IMR-90 (cell line): ENCODE measurements around the gene VPS13A. TPM values are rescaled to one million over a fixed set of nuclear protein-coding genes. Genes with fewer than 3 reads are reported as not detected.

Experiments
- ATAC-seq: fragments of 200-7000 bp; cut with Tn5 transposase; 2 replicates; pipeline ENCODE4 v1.9.1; 2020; ENCODE audit warnings: low read depth, mild to moderate bottlenecking, moderate library complexity
- BruUV-seq: library from RNA; stranded (reverse); fragments of 400-500 nt; replicated peaks from 2 replicates; lab custom pipeline; 2021; lab: Mats Ljungman, UMichigan
- CTCF ChIA-PET: fragments of 300-600 bp; formaldehyde crosslinking; extraction: SDS; loops from one replicate; lab custom pipeline; 2021; ENCODE audit warnings: antibody characterized with exemption; lab: Yijun Ruan, JAX
- POLR2A ChIA-PET: fragments of 300-600 bp; sonication (Branson Sonifier 250); formaldehyde crosslinking; loops from one replicate; lab custom pipeline; 2022; ENCODE audit warnings: antibody characterized with exemption; ENCODE audit not compliant: unreplicated experiment; lab: Charles Lee
- DNase-seq: peaks from one replicate; pipeline ENCODE4 v3.0.0; 2013
- H2AFZ ChIP-seq: replicated peaks from 2 replicates; pipeline ENCODE3; 2013; ENCODE audit warnings: low read length, mild to moderate bottlenecking; ENCODE audit not compliant: poor library complexity
- H2AK5ac ChIP-seq: 2 replicates; pipeline ENCODE4 v1.6.1; 2013; ENCODE audit warnings: low read depth, low read length, inconsistent platforms
- H2AK9ac ChIP-seq: replicated peaks from 2 replicates; pipeline ENCODE3; 2013; ENCODE audit warnings: mild to moderate bottlenecking, low read depth, low read length, moderate library complexity; ENCODE audit not compliant: poor library complexity
- H2BK120ac ChIP-seq: 2 replicates; pipeline ENCODE4 v1.6.1; 2013; ENCODE audit warnings: low read depth, low read length, inconsistent platforms
- H2BK15ac ChIP-seq: 3 replicates; pipeline ENCODE4 v1.6.1; 2013; ENCODE audit warnings: low read depth, low read length, inconsistent platforms
- H2BK20ac ChIP-seq: 2 replicates; pipeline ENCODE4 v1.6.1; 2013; ENCODE audit warnings: low read depth, mild to moderate bottlenecking, inconsistent platforms, low read length, moderate library complexity
- H2BK5ac ChIP-seq: 2 replicates; pipeline ENCODE4 v1.6.1; 2013; ENCODE audit warnings: mild to moderate bottlenecking, low read depth, low read length, inconsistent platforms; ENCODE audit not compliant: poor library complexity, severe bottlenecking
- H3K14ac ChIP-seq: replicated peaks from 2 replicates; pipeline ENCODE4 v1.6.1; 2013; ENCODE audit warnings: low read depth, low read length, inconsistent platforms
- H3K18ac ChIP-seq: 2 replicates; pipeline ENCODE4 v1.6.1; 2013; ENCODE audit warnings: low read depth, low read length, control low read depth
- H3K23ac ChIP-seq: 2 replicates; pipeline ENCODE4 v1.6.1; 2013; ENCODE audit warnings: low read depth, low read length, inconsistent platforms
- H3K27ac ChIP-seq: 2 replicates; pipeline ENCODE4 v1.5.1; 2013; ENCODE audit warnings: mild to moderate bottlenecking, control low read depth, low read length; ENCODE audit not compliant: insufficient read depth
- H3K27me3 ChIP-seq: 2 replicates; pipeline ENCODE4 v1.6.1; 2013; ENCODE audit warnings: low read length; ENCODE audit not compliant: control insufficient read depth, insufficient read depth
- H3K36me3 ChIP-seq: 2 replicates; pipeline ENCODE4 v1.6.1; 2013; ENCODE audit warnings: low read length, mixed read lengths; ENCODE audit not compliant: control insufficient read depth, insufficient read depth
- H3K4ac ChIP-seq: 2 replicates; pipeline ENCODE4 v1.6.1; 2013; ENCODE audit warnings: low read depth, low read length, inconsistent platforms
- H3K4me1 ChIP-seq: 2 replicates; pipeline ENCODE4 v1.6.1; 2013; ENCODE audit warnings: low read length, mixed read lengths; ENCODE audit not compliant: control insufficient read depth, insufficient read depth
- H3K4me2 ChIP-seq: 2 replicates; pipeline ENCODE4 v1.6.1; 2013; ENCODE audit warnings: low read depth, mild to moderate bottlenecking, control low read depth, low read length, moderate library complexity
- H3K4me3 ChIP-seq: 2 replicates; pipeline ENCODE4 v1.5.1; 2013; ENCODE audit warnings: low read depth, mild to moderate bottlenecking, control low read depth, low read length, moderate library complexity; ENCODE audit not compliant: insufficient read depth
- H3K56ac ChIP-seq: 2 replicates; pipeline ENCODE4 v1.6.1; 2013; ENCODE audit warnings: low read length, inconsistent platforms; ENCODE audit not compliant: insufficient read depth; ENCODE audit errors: extremely low read depth
- H3K79me1 ChIP-seq, 2 experiments: 2 replicates each; pipeline ENCODE4 v1.6.1; 2013; ENCODE audit warnings: low read length in 2 of 2, inconsistent platforms in 1 of 2, low read depth in 1 of 2
- H3K9ac ChIP-seq: 2 replicates; pipeline ENCODE4 v1.6.1; 2013; ENCODE audit warnings: low read depth, low read length, control low read depth
- H3K9me1 ChIP-seq: 2 replicates; pipeline ENCODE4 v1.6.1; 2013; ENCODE audit warnings: low read length, inconsistent platforms; ENCODE audit not compliant: insufficient read depth
- H3K9me3 ChIP-seq: 2 replicates; pipeline ENCODE4 v1.6.1; 2013; ENCODE audit warnings: low read length; ENCODE audit not compliant: control insufficient read depth, insufficient read depth
- H4K20me1 ChIP-seq: 2 replicates; pipeline ENCODE4 v1.6.1; 2013; ENCODE audit warnings: low read length, inconsistent platforms; ENCODE audit not compliant: insufficient read depth
- H4K5ac ChIP-seq: 2 replicates; pipeline ENCODE4 v1.6.1; 2013; ENCODE audit warnings: mild to moderate bottlenecking, low read depth, low read length, control low read depth
- H4K8ac ChIP-seq, 2 experiments: 2 replicates each; pipeline ENCODE4 v1.6.1; 2013; ENCODE audit warnings: low read depth in 2 of 2, low read length in 2 of 2, control low read depth in 1 of 2, inconsistent platforms in 1 of 2
- H4K91ac ChIP-seq: 2 replicates; pipeline ENCODE4 v1.6.1; 2013; ENCODE audit warnings: low read depth, low read length, inconsistent platforms; ENCODE audit not compliant: insufficient read depth
- BHLHE40 ChIP-seq: fragments of 150-350 bp; IDR thresholded peaks from 2 replicates; pipeline ENCODE4 v1.6.1; 2016; ENCODE audit warnings: mild to moderate bottlenecking, low read depth, low read length
- CEBPB ChIP-seq: IDR thresholded peaks from 2 replicates; pipeline ENCODE4 v1.6.1; 2012; ENCODE audit warnings: low read depth, low read length, improper control_type of control experiment
- CHD1 ChIP-seq: IDR thresholded peaks from 2 replicates; pipeline ENCODE4 v1.6.1; 2012; ENCODE audit warnings: low read depth, low read length, improper control_type of control experiment
- FOS ChIP-seq: fragments of 150-350 bp; IDR thresholded peaks from 2 replicates; pipeline ENCODE4 v1.6.1; 2016; ENCODE audit warnings: low read depth, low read length
- MAFK ChIP-seq: IDR thresholded peaks from 2 replicates; pipeline ENCODE4 v1.6.1; 2012; ENCODE audit warnings: low read depth, low read length, improper control_type of control experiment
- MAZ ChIP-seq: IDR thresholded peaks from 2 replicates; pipeline ENCODE4 v1.6.1; 2012; ENCODE audit warnings: low read depth, mild to moderate bottlenecking, low read length, improper control_type of control experiment, moderate library complexity, borderline replicate concordance
- MXI1 ChIP-seq: IDR thresholded peaks from 2 replicates; pipeline ENCODE4 v1.6.1; 2012; ENCODE audit warnings: low read depth, mild to moderate bottlenecking, low read length, moderate library complexity, borderline replicate concordance
- NFE2L2 ChIP-seq: fragments of 150-350 bp; IDR thresholded peaks from 2 replicates; pipeline ENCODE4 v1.6.1; 2016; ENCODE audit warnings: low read depth, mild to moderate bottlenecking, low read length
- POLR2A ChIP-seq: IDR thresholded peaks from 2 replicates; pipeline ENCODE4 v1.6.1; 2012; ENCODE audit warnings: mild to moderate bottlenecking, low read depth, low read length
- RAD21 ChIP-seq: IDR thresholded peaks from 2 replicates; pipeline ENCODE4 v1.6.1; 2012; ENCODE audit warnings: low read length, improper control_type of control experiment
- RCOR1 ChIP-seq: IDR thresholded peaks from 2 replicates; pipeline ENCODE4 v1.6.1; 2012; ENCODE audit warnings: mild to moderate bottlenecking, low read length, improper control_type of control experiment; ENCODE audit not compliant: insufficient replicate concordance
- RFX5 ChIP-seq: IDR thresholded peaks from 2 replicates; pipeline ENCODE4 v1.8.0; 2012; ENCODE audit warnings: low read depth, mild to moderate bottlenecking, low read length, moderate library complexity
- SMC3 ChIP-seq: fragments of 150-350 bp; IDR thresholded peaks from 2 replicates; pipeline ENCODE4 v1.6.1; 2016; ENCODE audit warnings: low read depth, mild to moderate bottlenecking, antibody characterized with exemption, low read length, moderate library complexity
- WGBS, 2 experiments: methylation state at CpG; one replicate each; pipeline versions ENCODE4 v1.1.5 to v1.1.7; 2013; ENCODE audit warnings: missing lambda C conversion rate in 2 of 2; ENCODE audit not compliant: insufficient read length in 1 of 2; ENCODE audit errors: extremely low coverage in 2 of 2; 5-methylcytosine and 5-hydroxymethylcytosine counted together
- dilution Hi-C: fragments of 300-500 bp; cut with HindIII; formaldehyde crosslinking; loops from one replicate; pipeline ENCODE4 v1.14.3; 2018; ENCODE audit warnings: low sequenced_read_pairs; ENCODE audit not compliant: unreplicated experiment
- in situ Hi-C: fragments of 300-500 bp; cut with MboI; formaldehyde crosslinking; loops from 3 replicates; pipeline ENCODE4 v1.14.3; 2019; ENCODE audit warnings: low sequenced_read_pairs, inconsistent platforms, mixed read lengths
- intact Hi-C: fragments of 100-400 bp; cut with micrococcal nuclease; formaldehyde crosslinking; loops from 2 replicates; pipeline ENCODE4 v1.10.0; 2022
- polyA plus RNA-seq, 3 experiments: library from polyadenylated mRNA; depleted of rRNA; stranded (reverse); fragments of >200 nt; gene quantifications; 2 replicates each; pipeline ENCODE4 v1.2.3, GENCODE V29; 2012; ENCODE audit warnings: low replicate concordance in 1 of 3
- total RNA-seq: library from RNA; depleted of rRNA; stranded (reverse); fragments of >200 nt; gene quantifications from 2 replicates; pipeline ENCODE4 v1.2.3, GENCODE V29; 2012
- TF ChIP-seq, protein P1 (sequence below): fragments of 150-350 bp; IDR thresholded peaks from 2 replicates; pipeline ENCODE4 v1.6.1; 2017; ENCODE audit warnings: mild to moderate bottlenecking, antibody characterized with exemption, low read length, low read depth
- TF ChIP-seq, protein P2 (sequence below): fragments of 150-350 bp; IDR thresholded peaks from 2 replicates; pipeline ENCODE4 v1.6.1; 2016; ENCODE audit warnings: low read depth, mild to moderate bottlenecking, low read length, moderate library complexity, borderline replicate concordance
- TF ChIP-seq, protein P3 (sequence below): conservative IDR thresholded peaks from 2 replicates; pipeline ENCODE4 v1.5.1; 2012; ENCODE audit warnings: mild to moderate bottlenecking, low read depth, low read length, improper control_type of control experiment

The VPS13A gene
- total and polyA plus RNA-seq, 2 of the 4 experiments (the other 2 are of a cell fraction) = 10.4 to 26.5 TPM

DNA sequence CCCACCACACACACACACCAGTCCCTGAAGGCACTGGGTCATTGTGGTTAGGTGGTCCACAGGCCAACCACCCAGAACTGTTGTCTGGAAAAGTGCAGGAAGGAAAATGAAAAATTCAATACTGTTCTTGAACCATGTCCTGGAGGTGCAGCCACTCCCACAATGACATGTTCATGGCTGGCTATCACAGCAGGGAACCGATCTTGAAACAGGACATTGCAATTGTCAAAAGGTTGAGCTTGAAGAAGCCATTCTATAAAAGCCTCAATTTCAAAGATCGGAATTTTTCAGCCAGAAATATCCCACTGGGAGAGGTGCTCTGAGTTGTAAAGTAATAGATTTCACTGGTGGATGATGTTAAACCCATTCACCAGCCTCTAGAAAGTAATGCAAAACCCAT is 252.6 kb downstream of the VPS13A start:
- H2AFZ ChIP-seq = no peak overlapping the region
- H4K20me1 ChIP-seq = no peaks in the 10 kb centered on the region
- ChIA-PET CTCF (no interaction called here), POLR2A (no interaction called here)
- no peak overlapping the region for H4K91ac ChIP-seq
- H3K23ac ChIP-seq = no peak overlapping the region
- H4K5ac ChIP-seq = no peak overlapping the region
- H2AK9ac ChIP-seq = no peak overlapping the region
- dilution Hi-C loops = no loop called here
- no peak overlapping the region for H3K14ac ChIP-seq
- H3K36me3 ChIP-seq = no peaks in the 10 kb centered on the region
- no peak overlapping the region for H3K27ac ChIP-seq
- no peaks in the 10 kb centered on the region for H3K4me1 ChIP-seq
- no peak overlapping the region for H2BK120ac ChIP-seq
- H3K9me1 ChIP-seq = no peaks in the 10 kb centered on the region
- no peak for TF ChIP-seq NFE2L2
- TF ChIP-seq RAD21 = no peak
- no peak for TF ChIP-seq MAZ
- TF ChIP-seq BHLHE40 = no peak
- no peak for TF ChIP-seq MXI1
- no peak for TF ChIP-seq RCOR1
- no peak for TF ChIP-seq RFX5
- TF ChIP-seq CHD1 = no peak
- TF ChIP-seq, protein P1, sequence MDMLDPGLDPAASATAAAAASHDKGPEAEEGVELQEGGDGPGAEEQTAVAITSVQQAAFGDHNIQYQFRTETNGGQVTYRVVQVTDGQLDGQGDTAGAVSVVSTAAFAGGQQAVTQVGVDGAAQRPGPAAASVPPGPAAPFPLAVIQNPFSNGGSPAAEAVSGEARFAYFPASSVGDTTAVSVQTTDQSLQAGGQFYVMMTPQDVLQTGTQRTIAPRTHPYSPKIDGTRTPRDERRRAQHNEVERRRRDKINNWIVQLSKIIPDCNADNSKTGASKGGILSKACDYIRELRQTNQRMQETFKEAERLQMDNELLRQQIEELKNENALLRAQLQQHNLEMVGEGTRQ = no peak
- no peak for TF ChIP-seq SMC3
- TF ChIP-seq, protein P2, sequence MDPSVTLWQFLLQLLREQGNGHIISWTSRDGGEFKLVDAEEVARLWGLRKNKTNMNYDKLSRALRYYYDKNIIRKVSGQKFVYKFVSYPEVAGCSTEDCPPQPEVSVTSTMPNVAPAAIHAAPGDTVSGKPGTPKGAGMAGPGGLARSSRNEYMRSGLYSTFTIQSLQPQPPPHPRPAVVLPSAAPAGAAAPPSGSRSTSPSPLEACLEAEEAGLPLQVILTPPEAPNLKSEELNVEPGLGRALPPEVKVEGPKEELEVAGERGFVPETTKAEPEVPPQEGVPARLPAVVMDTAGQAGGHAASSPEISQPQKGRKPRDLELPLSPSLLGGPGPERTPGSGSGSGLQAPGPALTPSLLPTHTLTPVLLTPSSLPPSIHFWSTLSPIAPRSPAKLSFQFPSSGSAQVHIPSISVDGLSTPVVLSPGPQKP = no peak
- TF ChIP-seq CEBPB = no peak
- TF ChIP-seq MAFK = no peak
- TF ChIP-seq, protein P3, sequence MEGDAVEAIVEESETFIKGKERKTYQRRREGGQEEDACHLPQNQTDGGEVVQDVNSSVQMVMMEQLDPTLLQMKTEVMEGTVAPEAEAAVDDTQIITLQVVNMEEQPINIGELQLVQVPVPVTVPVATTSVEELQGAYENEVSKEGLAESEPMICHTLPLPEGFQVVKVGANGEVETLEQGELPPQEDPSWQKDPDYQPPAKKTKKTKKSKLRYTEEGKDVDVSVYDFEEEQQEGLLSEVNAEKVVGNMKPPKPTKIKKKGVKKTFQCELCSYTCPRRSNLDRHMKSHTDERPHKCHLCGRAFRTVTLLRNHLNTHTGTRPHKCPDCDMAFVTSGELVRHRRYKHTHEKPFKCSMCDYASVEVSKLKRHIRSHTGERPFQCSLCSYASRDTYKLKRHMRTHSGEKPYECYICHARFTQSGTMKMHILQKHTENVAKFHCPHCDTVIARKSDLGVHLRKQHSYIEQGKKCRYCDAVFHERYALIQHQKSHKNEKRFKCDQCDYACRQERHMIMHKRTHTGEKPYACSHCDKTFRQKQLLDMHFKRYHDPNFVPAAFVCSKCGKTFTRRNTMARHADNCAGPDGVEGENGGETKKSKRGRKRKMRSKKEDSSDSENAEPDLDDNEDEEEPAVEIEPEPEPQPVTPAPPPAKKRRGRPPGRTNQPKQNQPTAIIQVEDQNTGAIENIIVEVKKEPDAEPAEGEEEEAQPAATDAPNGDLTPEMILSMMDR = no peak
- TF ChIP-seq FOS = no peak
- no peak for TF ChIP-seq POLR2A
- no peak overlapping the region for H2BK20ac ChIP-seq
- H3K56ac ChIP-seq = no peak overlapping the region
- H2AK5ac ChIP-seq = no peak overlapping the region
- H3K4me2 ChIP-seq = no peak overlapping the region
- H4K8ac ChIP-seq = no peak overlapping the region
- in situ Hi-C loops = loop anchor here (10.0 kb wide), 1 partner anchor 605 kb away; the partner anchor contains the start of gene GNAQ
- no peak overlapping the region for H2BK15ac ChIP-seq
- intact Hi-C loops = loop anchor here (5.0 kb wide), 1 partner anchor 57 kb away; no protein-coding TSS in a partner anchor
- no peak overlapping the region for H3K4me3 ChIP-seq
- no peaks in the 10 kb centered on the region for H3K79me1 ChIP-seq
- H3K27me3 ChIP-seq = no peaks in the 10 kb centered on the region
- no peak overlapping the region for H2BK5ac ChIP-seq
- H3K9ac ChIP-seq = no peak overlapping the region
- DNase-seq = no peak
- WGBS, 2 experiments = no CpG with 5 or more reads among the region's 2 CpGs
- no peak overlapping the region for H3K4ac ChIP-seq
- ATAC-seq = no peak
- BruUV-seq = no TSS peak
- no peaks in the 10 kb centered on the region for H3K9me3 ChIP-seq
- H3K18ac ChIP-seq = no peak overlapping the region
